ENCODE measurements around the gene PKD2. TPM values are rescaled to one million over a fixed set of nuclear protein-coding genes. Genes with fewer than 3 reads are reported as not detected.

PKD2 gene
- total RNA-seq, 1 donor from 2014 or later, result 23.0 TPM

- DNase-seq (ENCODE audit: low read depth in 2 of 2), result no peak
These were observed 20.5 kb downstream of the PKD2 start for GRCh38 chr4:88027611-88028608.

GRCh38 chr4:88028946-88029345, 21.5 kb downstream of the PKD2 start:
- no peak for DNase-seq (ENCODE audit: low read depth in 2 of 2)

GRCh38 chr4:88029556-88029955, 22.1 kb downstream of the PKD2 start:
- DNase-seq (ENCODE audit: low read depth in 2 of 2), result no peak

- DNase-seq (ENCODE audit: low read depth in 2 of 2), result no peak
These were observed 23.3 kb downstream of the PKD2 start for GRCh38 chr4:88030565-88031310.

- peak; percentile 51 to 75 for DNase-seq (ENCODE audit: low read depth in 2 of 2)
These were observed 25.9 kb downstream of the PKD2 start for GRCh38 chr4:88033309-88033708.

GRCh38 chr4:88035292-88035691, 27.9 kb downstream of the PKD2 start:
- no peak for DNase-seq (ENCODE audit: low read depth in 2 of 2)

GRCh38 chr4:88037447-88037846, 30.0 kb downstream of the PKD2 start:
- DNase-seq (ENCODE audit: low read depth in 2 of 2), result no peak

- DNase-seq (ENCODE audit: low read depth in 2 of 2), result no peak
These were observed 30.5 kb downstream of the PKD2 start for GRCh38 chr4:88037936-88038335.

- no peak for DNase-seq (ENCODE audit: low read depth in 2 of 2)
These were observed 33.3 kb downstream of the PKD2 start for GRCh38 chr4:88040707-88041106.

GRCh38 chr4:88041626-88042025, 34.2 kb downstream of the PKD2 start:
- DNase-seq (ENCODE audit: low read depth in 2 of 2), result no peak

GRCh38 chr4:88043001-88043400, 35.6 kb downstream of the PKD2 start:
- DNase-seq (ENCODE audit: low read depth in 2 of 2), result peak in 1 of 2 donors; percentile 79

GRCh38 chr4:88043586-88044340, 36.3 kb downstream of the PKD2 start:
- peak in 1 of 2 donors; percentile 39 for DNase-seq (ENCODE audit: low read depth in 2 of 2)

- DNase-seq (ENCODE audit: low read depth in 2 of 2), result no peak
These were observed 37.6 kb downstream of the PKD2 start for GRCh38 chr4:88045021-88045420.

GRCh38 chr4:88054229-88054628, 46.8 kb downstream of the PKD2 start:
- DNase-seq (ENCODE audit: low read depth in 2 of 2), result no peak

GRCh38 chr4:88054901-88055300, 47.5 kb downstream of the PKD2 start:
- peak; percentile 54 to 66 for DNase-seq (ENCODE audit: low read depth in 2 of 2)

GRCh38 chr4:88058295-88058694, 50.9 kb downstream of the PKD2 start:
- no peak for DNase-seq (ENCODE audit: low read depth in 2 of 2)

- DNase-seq (ENCODE audit: low read depth in 2 of 2), result peak in 1 of 2 donors; percentile 36
These were observed 52.3 kb downstream of the PKD2 start for GRCh38 chr4:88059766-88060165.

GRCh38 chr4:88060431-88060830, 53.0 kb downstream of the PKD2 start:
- peak in 1 of 2 donors; percentile 20 for DNase-seq (ENCODE audit: low read depth in 2 of 2)

- peak in 1 of 2 donors; percentile 79 for DNase-seq (ENCODE audit: low read depth in 2 of 2)
These were observed 54.9 kb downstream of the PKD2 start for GRCh38 chr4:88062311-88062710.

GRCh38 chr4:88062843-88063242, 55.4 kb downstream of the PKD2 start:
- peak in 1 of 2 donors; percentile 3 for DNase-seq (ENCODE audit: low read depth in 2 of 2)

GRCh38 chr4:88063634-88064296, 56.3 kb downstream of the PKD2 start:
- DNase-seq (ENCODE audit: low read depth in 2 of 2), result no peak
